HepG2 (cell line): Measurements from ENCODE around the gene FNBP1L. TPM values are rescaled to one million over a fixed set of nuclear protein-coding genes. Genes with fewer than 3 reads are reported as not detected.

Source experiments
- ATAC-seq: fragments of 200-7000 bp; cut with Tn5 transposase; 3 replicates; pipeline ENCODE4 v1.9.1; 2020; ENCODE audit warnings: mild to moderate bottlenecking, moderate library complexity
- BruUV-seq: library from RNA; stranded (reverse); fragments of 400-500 nt; replicated peaks from 2 replicates; lab custom pipeline; 2021; lab: Mats Ljungman, UMichigan
- CTCF ChIA-PET: fragments of 300-600 bp; formaldehyde crosslinking; extraction: SDS; loops from one replicate; lab custom pipeline; 2021; ENCODE audit warnings: low total read pairs, inconsistent platforms, low intra/inter-chr PET ratio; lab: Yijun Ruan, JAX
- POLR2A ChIA-PET: fragments of 350-600 bp; sonication (Branson Sonifier 250); formaldehyde crosslinking; loops from one replicate; lab custom pipeline; 2020; ENCODE audit warnings: antibody characterized with exemption, inconsistent platforms; lab: Yijun Ruan, JAX
- DNase-seq: peaks from one replicate; pipeline ENCODE4 v3.0.0-alpha.2; 2015; ENCODE audit warnings: low spot score
- FAIRE-seq: peaks from 3 replicates; lab custom pipeline; 2011; peaks lifted over from hg19 to GRCh38; lab: Jason Lieb, UNC
- H2AFZ ChIP-seq: one replicate; pipeline ENCODE4 v1.6.1; 2011; ENCODE audit warnings: low read length, inconsistent platforms
- H3K27ac ChIP-seq: fragments of 300-600 bp; 3 replicates; pipeline ENCODE4 v1.8.0; 2011; ENCODE audit warnings: mixed run types, mild to moderate bottlenecking, mixed read lengths, low read length, inconsistent platforms; ENCODE audit not compliant: insufficient read depth; ENCODE audit errors: extremely low read length
- H3K27me3 ChIP-seq, 2 experiments: fragments of 200-600 bp in 1 of 2; 2 replicates in 1 of 2; 3 replicates in 1 of 2; pipeline versions ENCODE4 v1.6.0 to v1.8.0; 2011; ENCODE audit warnings: low read length in 2 of 2, mild to moderate bottlenecking in 2 of 2, moderate library complexity in 2 of 2, inconsistent platforms in 1 of 2; ENCODE audit not compliant: insufficient read depth in 2 of 2, control insufficient read depth in 1 of 2
- H3K36me3 ChIP-seq, 2 experiments: fragments of 200-600 bp in 1 of 2; replicated peaks in 1 of 2; 2 replicates in 1 of 2; 3 replicates in 1 of 2; pipeline versions ENCODE4 v1.5.1 to v1.8.0; 2011; ENCODE audit warnings: low read length in 2 of 2, inconsistent platforms in 1 of 2; ENCODE audit not compliant: insufficient read depth in 2 of 2, control insufficient read depth in 1 of 2
- H3K4me1 ChIP-seq: 2 replicates; pipeline ENCODE4 v1.5.1; 2012; ENCODE audit warnings: low read length, inconsistent platforms; ENCODE audit not compliant: insufficient read depth
- H3K4me2 ChIP-seq: 2 replicates; pipeline ENCODE4 v1.6.0; 2011; ENCODE audit warnings: low read depth, low read length, inconsistent platforms
- H3K4me3 ChIP-seq, 3 experiments: fragments of 200-600 bp in 1 of 3; sonication (generic), shearing (Covaris generic) in 1 of 3; replicated peaks in 1 of 3; 2 replicates each; pipeline ENCODE4 v1.5.1; 2011 to 2016; ENCODE audit warnings: low read length in 3 of 3, inconsistent platforms in 2 of 3, low read depth in 2 of 3, mild to moderate bottlenecking in 2 of 3, control low read depth in 1 of 3, mixed read lengths in 1 of 3; ENCODE audit not compliant: insufficient read depth in 1 of 3
- H3K79me2 ChIP-seq: one replicate; pipeline ENCODE4 v1.6.1; 2011; ENCODE audit warnings: low read length, inconsistent platforms; ENCODE audit not compliant: insufficient read depth
- H3K9ac ChIP-seq: 2 replicates; pipeline ENCODE4 v1.6.0; 2011; ENCODE audit warnings: mild to moderate bottlenecking, low read depth, low read length, inconsistent platforms; ENCODE audit not compliant: insufficient read depth
- H3K9me3 ChIP-seq: 2 replicates; pipeline ENCODE4 v1.5.1; 2012; ENCODE audit warnings: mild to moderate bottlenecking, low read length
- H4K20me1 ChIP-seq: 2 replicates; pipeline ENCODE4 v1.6.0; 2011; ENCODE audit warnings: inconsistent platforms, mild to moderate bottlenecking, low read length, moderate library complexity; ENCODE audit not compliant: insufficient read depth
- ELF1 ChIP-seq: sonication (generic); formaldehyde crosslinking; IDR thresholded peaks from 2 replicates; pipeline ENCODE4 v1.4.0; 2020; ENCODE audit warnings: missing genetic modification reagents
- MXD1 ChIP-seq: sonication (generic); formaldehyde crosslinking; IDR thresholded peaks from 2 replicates; pipeline ENCODE4 v1.4.0; 2020; ENCODE audit warnings: mild to moderate bottlenecking, missing genetic modification reagents
- NR1H2 ChIP-seq: sonication (generic); formaldehyde crosslinking; IDR thresholded peaks from 2 replicates; pipeline ENCODE4 v1.8.1; 2022; ENCODE audit warnings: low read depth, missing genetic modification reagents, borderline replicate concordance
- RFX5 ChIP-seq: IDR thresholded peaks from 2 replicates; pipeline ENCODE4 v1.6.1; 2011; ENCODE audit warnings: low read depth, low read length, improper control_type of control experiment
- THAP9 ChIP-seq: sonication (generic); formaldehyde crosslinking; IDR thresholded peaks from 2 replicates; pipeline ENCODE4; 2020; ENCODE audit warnings: missing genetic modification reagents, mild to moderate bottlenecking, borderline replicate concordance
- ZBTB42 ChIP-seq: sonication (generic); formaldehyde crosslinking; IDR thresholded peaks from 2 replicates; pipeline ENCODE4 v1.5.0; 2020; ENCODE audit warnings: mild to moderate bottlenecking, missing genetic modification reagents
- ZNF17 ChIP-seq: sonication (generic); formaldehyde crosslinking; IDR thresholded peaks from 2 replicates; pipeline ENCODE4 v1.5.0; 2020; ENCODE audit warnings: mild to moderate bottlenecking, missing genetic modification reagents
- ZNF264 ChIP-seq: sonication (generic); formaldehyde crosslinking; IDR thresholded peaks from 2 replicates; pipeline ENCODE4 v1.4.0; 2020; ENCODE audit warnings: missing genetic modification reagents
- ZNF317 ChIP-seq: sonication (generic); formaldehyde crosslinking; IDR thresholded peaks from 2 replicates; pipeline ENCODE4 v1.5.0; 2020; ENCODE audit warnings: mild to moderate bottlenecking, missing genetic modification reagents
- ZNF574 ChIP-seq: sonication (generic); formaldehyde crosslinking; IDR thresholded peaks from 2 replicates; pipeline ENCODE4 v1.4.0; 2020; ENCODE audit warnings: missing genetic modification reagents
- ZNF672 ChIP-seq: sonication (generic); formaldehyde crosslinking; IDR thresholded peaks from 2 replicates; pipeline ENCODE4 v1.8.1; 2022; ENCODE audit warnings: missing genetic modification reagents
- ZNF773 ChIP-seq: sonication (generic); formaldehyde crosslinking; IDR thresholded peaks from 2 replicates; pipeline ENCODE4 v1.4.0; 2020; ENCODE audit warnings: missing genetic modification reagents, borderline replicate concordance
- ZNF83 ChIP-seq: sonication (generic); formaldehyde crosslinking; IDR thresholded peaks from 2 replicates; pipeline ENCODE4 v1.4.0; 2020; ENCODE audit warnings: missing genetic modification reagents, mild to moderate bottlenecking, borderline replicate concordance
- WGBS: methylation state at CpG from one replicate; pipeline ENCODE4 v1.1.6; 2017; ENCODE audit warnings: low lambda C conversion rate; 5-methylcytosine and 5-hydroxymethylcytosine counted together
- in situ Hi-C: cut with HindIII; loops from 2 replicates; pipeline ENCODE4 v1.10.0; 2017; ENCODE audit warnings: low pct_unique_long_range_greater_than_20kb; ENCODE audit not compliant: extremely low pct_ligation_motif_present
- intact Hi-C: fragments of 100-400 bp; cut with micrococcal nuclease; formaldehyde crosslinking; loops from one replicate; pipeline ENCODE4 v1.10.0; 2022; ENCODE audit not compliant: unreplicated experiment
- polyA plus RNA-seq, 8 experiments: library from polyadenylated mRNA; depleted of rRNA in 3 of 8; stranded (reverse) in 7 of 8; unstranded in 1 of 8; fragments of >200 nt; fragmentation: Illumina TruSeq in 4 of 8; extraction: Trizol in 4 of 8; gene quantifications; 2 replicates each; pipeline versions ENCODE4 v1.2.1 to v1.2.3, GENCODE V29; 2011 to 2016; ENCODE audit warnings: low read depth in 4 of 8, missing spikeins in 1 of 8, mixed read lengths in 1 of 8; ENCODE audit not compliant: insufficient read depth in 1 of 8
- total RNA-seq, 5 experiments: library from RNA; depleted of rRNA; stranded (reverse); fragments of >200 nt; fragmentation: Illumina TruSeq; extraction: Trizol; gene quantifications; 2 replicates each; pipeline ENCODE4 v1.2.3, GENCODE V29; 2016; ENCODE audit warnings: low read depth in 1 of 5

FNBP1L gene
- total and polyA plus RNA-seq, 2 of the 13 experiments (the other 11 are each of a cell fraction or from before 2014, with no cell fraction given) = 24.1 to 27.1 TPM

GRCh38 chr1:93408203-93408602 is 39.7 kb upstream of the FNBP1L start:
- Histone ChIP-seq H3K27ac (no peak overlapping the region), H2AFZ (no peak overlapping the region), H3K4me3 (no peak overlapping the region), H3K4me2 (no peak overlapping the region), H3K79me2 (no peaks in the 10 kb centered on the region), H3K4me1 (no peaks in the 10 kb centered on the region), H3K9me3 (peaks cover 23% of the 10 kb centered on the region; the same call in 1 of the 2 replicates), H3K36me3 (no peaks in the 10 kb centered on the region), H3K27me3 (no peaks in the 10 kb centered on the region; a peak in 1 of 5 replicates), H3K9ac (no peak overlapping the region), H4K20me1 (no peaks in the 10 kb centered on the region)
- no peak for ATAC-seq
- DNase-seq = no peak
- TF ChIP-seq ZNF574 (CRISPR knock-in tag) = no peak
- no peak for TF ChIP-seq MXD1 (CRISPR knock-in tag)
- no TSS peak for BruUV-seq
- POLR2A ChIA-PET = no interaction called here
- CTCF ChIA-PET = no interaction called here
- intact Hi-C loops (no loop called here), in situ Hi-C loops (no loop called here)
- 50% methylated on average over 3 of the region's 4 CpGs for WGBS
- FAIRE-seq = no peak

GRCh38 chr1:93411000-93411399 is 36.9 kb upstream of the FNBP1L start:
- in situ Hi-C loops = no loop called here
- WGBS = 24% methylated on average over 2 of the region's 2 CpGs
- TF ChIP-seq ZNF17 (CRISPR knock-in tag) (no peak), ZNF773 (CRISPR knock-in tag) (no peak), ZNF672 (CRISPR knock-in tag) (no peak), THAP9 (no peak), ZNF264 (no peak), ZNF83 (CRISPR knock-in tag) (no peak), NR1H2 (CRISPR knock-in tag) (no peak), ZBTB42 (CRISPR knock-in tag) (no peak), RFX5 (no peak), ZNF317 (CRISPR knock-in tag) (no peak), ELF1 (CRISPR knock-in tag) (no peak)

More at GRCh38 chr1:93411000-93411399, 36.9 kb upstream of the FNBP1L start:
- Histone ChIP-seq H3K4me3 (no peak overlapping the region), H3K36me3 (no peaks in the 10 kb centered on the region), H3K79me2 (no peaks in the 10 kb centered on the region), H2AFZ (no peak overlapping the region), H3K9me3 (peaks cover 23% of the 10 kb centered on the region; the same call in 1 of the 2 replicates), H3K27me3 (peaks cover 0 to 5% of the 10 kb centered on the region in 2 experiments; a peak in 2 of 5 replicates), H3K27ac (no peak overlapping the region), H4K20me1 (no peaks in the 10 kb centered on the region), H3K4me2 (no peak overlapping the region), H3K9ac (no peak overlapping the region), H3K4me1 (no peaks in the 10 kb centered on the region)
- intact Hi-C loops = no loop called here
- ChIA-PET POLR2A (no interaction called here), CTCF (no interaction called here)
- no peak for ATAC-seq
- FAIRE-seq = no peak
- no TSS peak for BruUV-seq
- DNase-seq = no peak
